Naive thymus-derived CD8-positive, alpha-beta T cell (primary cell): ENCODE data around the gene TLE7. TPM values are rescaled to one million over a fixed set of nuclear protein-coding genes. Genes with fewer than 3 reads are reported as not detected.
A peak's percentile ranks its signal among the peaks of the same experiment; 100 is the strongest.

Experiments used
- ATAC-seq, 2 donors: fragments of 150-1000 bp; cut with Tn5 transposase in 1 of 2; sonication (Bioruptor Pico), chemical (Tn5 transposase) in 1 of 2; 1 replicate in 1 of 2; 2 replicates in 1 of 2; pipeline ENCODE4 v1.10.0; 2021; ENCODE audit warnings: mild to moderate bottlenecking in 2 of 2, moderate library complexity in 2 of 2
- POLR2A ChIA-PET: fragments of 350-600 bp; sonication (Branson Sonifier 250); formaldehyde crosslinking; loops from one replicate; lab custom pipeline; 2021; ENCODE audit warnings: antibody characterized with exemption; lab: Charles Lee
- DNase-seq, 10 donors: peaks; one replicate each; pipeline versions ENCODE4 v3.0.0 to v3.0.0-alpha.2; 2020 to 2022
- H3K27ac Mint-ChIP-seq, 10 donors: one replicate each; pipeline ENCODE4 v1.8.0; 2020 to 2022; ENCODE audit warnings: mild to moderate bottlenecking in 10 of 10, mixed read lengths in 10 of 10, moderate library complexity in 4 of 10, inconsistent platforms in 1 of 10
- H3K27me3 Mint-ChIP-seq, 5 donors: one replicate each; pipeline ENCODE4 v1.8.0; 2021 to 2022; ENCODE audit warnings: mixed read lengths in 5 of 5
- H3K36me3 Mint-ChIP-seq, 3 donors: one replicate each; pipeline ENCODE4 v1.8.0; 2020 to 2022; ENCODE audit warnings: mixed read lengths in 3 of 3, mild to moderate bottlenecking in 2 of 3, inconsistent platforms in 1 of 3
- H3K4me1 Mint-ChIP-seq, 4 donors: one replicate each; pipeline ENCODE4 v1.8.0; 2021 to 2022; ENCODE audit warnings: mixed read lengths in 4 of 4
- H3K4me3 Mint-ChIP-seq, 10 donors: one replicate each; pipeline ENCODE4 v1.8.0; 2020 to 2022; ENCODE audit warnings: mild to moderate bottlenecking in 10 of 10, mixed read lengths in 10 of 10, moderate library complexity in 6 of 10, inconsistent platforms in 1 of 10
- H3K9me3 Mint-ChIP-seq, 9 donors: one replicate each; pipeline ENCODE4 v1.8.0; 2020 to 2022; ENCODE audit warnings: mixed read lengths in 9 of 9, mild to moderate bottlenecking in 3 of 9, inconsistent platforms in 1 of 9, moderate library complexity in 1 of 9
- polyA plus RNA-seq, 3 donors: library from polyadenylated mRNA; unstranded; fragments of 300-500 nt; fragmentation: Illumina TruSeq; gene quantifications; one replicate each; pipeline ENCODE4 v1.2.3, GENCODE V29; 2021
- total RNA-seq, 8 experiments: library from RNA in 2 of 8; stranded (reverse) in 2 of 8; gene quantifications; one replicate each; pipeline ENCODE4 v1.2.3 and lab custom pipeline; 2021 to 2026

The TLE7 gene
- total and polyA plus RNA-seq, 5 experiments from 2014 or later: not detected

DNA sequence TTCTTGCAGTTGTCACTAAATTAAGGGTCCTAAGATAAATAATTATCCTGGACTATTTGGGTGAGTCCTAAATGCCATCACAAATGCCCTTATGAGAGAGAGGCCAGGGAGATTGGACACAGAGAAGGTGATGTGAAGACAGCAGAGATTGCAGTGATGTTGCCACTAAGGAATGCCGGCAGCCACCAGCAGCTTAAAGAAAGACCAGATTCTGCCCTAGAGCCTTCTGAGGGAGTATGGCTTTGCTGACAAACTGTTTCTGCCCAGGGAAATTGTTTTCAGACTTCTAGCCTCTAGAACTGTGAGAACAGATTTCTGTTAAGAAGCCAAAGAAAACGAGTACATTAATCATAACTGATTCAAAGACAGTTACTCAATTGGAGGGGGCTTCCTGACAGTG is 30.2 kb upstream of the TLE7 start:
- Mint-ChIP-seq H3K27me3 (no peaks in the 10 kb centered on the region), H3K4me3 (no peak overlapping the region), H3K4me1 (peaks cover 0 to 4% (median 0%) of the 10 kb centered on the region in 4 donors), H3K9me3 (no peaks in the 10 kb centered on the region), H3K27ac (no peak overlapping the region), H3K36me3 (peaks cover 6 to 42% (median 42%) of the 10 kb centered on the region in 3 donors)
- POLR2A ChIA-PET: no interaction called here
- ATAC-seq (no peak), DNase-seq (no peak)

DNA sequence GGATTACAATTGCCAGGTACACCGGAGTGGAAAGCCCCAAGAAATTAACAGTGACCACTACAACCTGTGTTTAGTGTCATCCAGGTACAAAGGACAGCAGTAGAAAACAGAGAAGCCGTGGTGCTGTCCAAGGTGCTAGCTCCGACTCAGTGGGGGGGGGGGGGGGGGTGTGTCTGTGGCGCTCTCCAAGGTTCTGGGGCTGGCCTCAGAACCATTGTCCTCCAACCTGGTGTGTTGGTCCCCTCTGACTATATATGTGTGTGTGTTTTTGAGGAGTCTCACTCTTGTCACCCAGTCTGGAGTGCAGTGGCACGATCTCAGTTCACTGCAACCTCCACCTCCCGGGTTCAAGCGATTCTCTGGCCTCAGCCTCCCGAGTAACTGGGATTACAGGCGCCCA is 26.0 kb upstream of the TLE7 start:
- H3K27me3 Mint-ChIP-seq: no peaks in the 10 kb centered on the region
- DNase-seq: peak; percentile 13 to 69 (median 36)
- peak; percentile 53 to 57 for ATAC-seq
- peaks cover 0 to 18% (median 12%) of the 10 kb centered on the region in 3 donors for H3K36me3 Mint-ChIP-seq
- H3K4me3 Mint-ChIP-seq: no peak overlapping the region
- H3K27ac Mint-ChIP-seq: no peak overlapping the region
- no peaks in the 10 kb centered on the region for H3K9me3 Mint-ChIP-seq
- POLR2A ChIA-PET: no interaction called here
- peaks cover 4 to 8% (median 6%) of the 10 kb centered on the region in 4 donors for H3K4me1 Mint-ChIP-seq

DNA sequence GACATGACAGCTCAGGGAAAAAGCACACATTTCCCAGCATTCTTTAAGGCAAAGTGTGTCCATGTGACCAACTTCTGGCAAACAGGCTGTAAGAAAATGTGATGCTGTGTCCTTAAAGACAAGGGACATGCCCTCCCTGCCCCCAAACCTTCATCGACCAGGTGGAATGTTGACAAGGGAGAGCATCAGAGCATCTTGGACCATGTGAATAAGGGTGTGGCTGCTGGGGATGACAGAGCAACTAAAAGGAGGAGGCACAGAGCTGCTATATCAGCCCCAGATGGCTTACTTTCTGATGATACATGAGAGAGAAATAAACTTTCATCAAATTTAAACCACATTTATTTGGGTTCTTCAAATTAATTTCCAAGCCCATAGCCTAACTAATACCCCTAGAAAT is 22.4 kb upstream of the TLE7 start:
- Mint-ChIP-seq H3K27ac (peak overlapping the region in 1 of 10 donors; percentile 7), H3K36me3 (peaks cover 0 to 7% (median 4%) of the 10 kb centered on the region in 3 donors), H3K27me3 (no peaks in the 10 kb centered on the region), H3K9me3 (no peaks in the 10 kb centered on the region), H3K4me1 (peaks cover 12 to 29% (median 26%) of the 10 kb centered on the region in 4 donors), H3K4me3 (peak overlapping the region in 1 of 10 donors; percentile 99)
- DNase-seq: no peak
- no peak for ATAC-seq
- POLR2A ChIA-PET: no interaction called here

DNA sequence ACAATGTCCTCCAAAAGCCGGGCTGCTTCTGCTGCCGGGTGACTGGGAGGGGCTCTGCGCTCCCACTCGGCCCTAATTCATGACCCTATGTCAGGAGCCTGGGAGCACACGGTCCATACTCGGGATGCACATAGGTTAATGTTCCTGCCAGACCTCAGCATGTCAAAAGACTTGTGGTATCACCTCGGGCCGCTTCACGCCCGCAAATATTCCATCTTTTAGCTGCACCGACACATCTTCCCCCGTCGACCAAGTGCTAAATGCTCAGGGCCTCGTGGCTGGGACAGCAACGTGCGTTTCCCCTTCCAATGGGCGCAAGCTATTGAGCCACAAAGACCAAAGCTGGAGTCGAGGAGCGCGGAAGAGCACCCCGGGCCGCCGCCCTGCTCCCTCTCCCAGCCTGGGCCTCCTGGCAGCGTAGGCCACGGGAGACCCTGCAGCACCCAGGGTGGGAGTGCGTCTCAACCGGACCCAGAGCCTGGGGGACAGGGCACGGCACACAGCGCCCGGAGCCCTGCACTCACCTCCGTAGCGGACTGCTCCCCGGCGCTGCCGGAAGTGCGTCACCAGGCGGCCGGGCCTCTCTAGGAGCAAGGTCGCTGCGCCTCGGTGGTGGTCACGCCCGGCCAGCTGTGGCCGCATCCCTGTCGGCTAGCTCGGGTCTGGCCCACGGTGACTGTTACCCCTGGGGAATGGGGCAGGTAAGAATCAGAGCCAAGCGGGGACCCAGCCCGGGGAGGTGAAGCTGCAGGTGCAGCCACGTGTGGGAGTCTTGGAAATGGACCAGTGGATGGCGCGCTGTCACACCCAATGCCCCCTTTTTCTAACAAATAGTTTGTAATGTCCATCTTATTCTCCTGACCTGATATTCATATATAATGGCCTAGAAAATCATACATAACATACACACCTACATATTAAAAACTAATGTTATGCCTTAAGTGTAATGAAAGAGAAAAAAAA is 20.1 kb upstream of the TLE7 start, which contains the start of gene ZNF23:
Gene ZNF23 (minus strand): TSS at position 562 of the 963 bp plus-strand sequence. CDS start 5,451 bp downstream, outside the sequence.
- Mint-ChIP-seq H3K4me1 (peaks cover 15 to 39% (median 29%) of the 10 kb centered on the region in 4 donors), H3K36me3 (peaks cover 0 to 2% (median 0%) of the 10 kb centered on the region in 3 donors), H3K9me3 (no peaks in the 10 kb centered on the region), H3K27ac (peak within 1 kb of the TSS; percentile 88 to 99 (median 98)), H3K4me3 (peak within 1 kb of the TSS; percentile 90 to 99 (median 96)), H3K27me3 (no peaks in the 10 kb centered on the region)
- POLR2A ChIA-PET: interaction anchor here (1.0 to 4.6 kb wide), 6 partner anchors 19 to 103 kb away, joined by 3 to 30 read pairs (median 6); no protein-coding TSS in a partner anchor
- peak; percentile 55 to 85 (median 72) for DNase-seq
- peak; percentile 95 to 96 for ATAC-seq

DNA sequence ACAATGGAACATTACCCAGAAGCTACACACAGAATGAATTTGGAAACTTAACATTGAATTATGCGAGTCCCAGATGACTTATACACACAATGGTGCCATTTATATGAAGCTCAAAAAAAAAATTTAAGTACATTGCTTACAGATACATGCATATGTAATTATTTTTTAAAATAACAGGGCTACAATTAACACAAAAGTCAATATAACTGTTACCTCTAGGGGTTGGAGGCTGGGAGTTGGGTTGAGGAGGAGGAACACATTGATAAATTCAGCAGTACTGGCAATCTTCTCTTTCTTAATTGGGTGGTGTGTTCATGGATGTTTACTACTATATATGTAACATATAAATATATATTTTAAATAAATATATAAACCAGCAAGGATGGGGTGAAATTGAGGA is 19.1 kb upstream of the TLE7 start:
- ATAC-seq (no peak), DNase-seq (no peak)
- peaks cover 15 to 39% (median 29%) of the 10 kb centered on the region in 4 donors for H3K4me1 Mint-ChIP-seq
- POLR2A ChIA-PET: interaction anchor here (1.0 to 4.6 kb wide), 2 partner anchors 21 to 24 kb away, joined by 3 to 30 read pairs; no protein-coding TSS in a partner anchor
- H3K9me3 Mint-ChIP-seq: no peaks in the 10 kb centered on the region
- peaks cover 6 to 11% (median 7%) of the 10 kb centered on the region in 3 donors for H3K36me3 Mint-ChIP-seq
- peak overlapping the region in 7 of 10 donors; percentile 48 to 99 (median 98) for H3K27ac Mint-ChIP-seq
- H3K4me3 Mint-ChIP-seq: peak overlapping the region; percentile 90 to 99 (median 96)
- no peaks in the 10 kb centered on the region for H3K27me3 Mint-ChIP-seq

DNA sequence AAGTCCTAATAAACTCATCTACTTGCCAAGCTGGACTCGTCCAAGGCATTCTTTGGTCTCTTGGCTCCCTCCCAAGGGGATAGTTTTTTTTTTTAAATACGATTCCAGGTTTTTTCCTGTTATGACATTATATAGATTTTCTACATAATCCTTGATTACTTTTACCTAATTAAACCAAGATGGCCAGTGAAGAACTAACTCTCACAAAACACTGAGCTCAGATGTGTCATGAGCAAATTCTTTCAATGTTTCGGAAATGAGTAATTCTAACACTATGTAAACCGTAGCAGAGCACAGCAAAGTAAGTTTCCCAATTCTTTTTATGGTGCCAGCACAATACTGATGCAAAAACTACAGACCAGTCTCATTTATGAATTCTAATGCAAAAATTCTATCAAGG is 18.4 kb upstream of the TLE7 start:
- H3K4me3 Mint-ChIP-seq: peak overlapping the region in 7 of 10 donors; percentile 9 to 96 (median 62)
- H3K27ac Mint-ChIP-seq: peak overlapping the region in 1 of 10 donors; percentile 48
- ATAC-seq (no peak), DNase-seq (no peak)
- POLR2A ChIA-PET: interaction anchor here (4.6 kb wide), 1 partner anchor 24 kb away, joined by 30 read pairs; no protein-coding TSS in a partner anchor
- peaks cover 7 to 18% (median 7%) of the 10 kb centered on the region in 3 donors for H3K36me3 Mint-ChIP-seq
- H3K9me3 Mint-ChIP-seq: peaks cover 0 to under 1% (median 0%) of the 10 kb centered on the region in 9 donors
- peaks cover 15 to 39% (median 29%) of the 10 kb centered on the region in 4 donors for H3K4me1 Mint-ChIP-seq
- no peaks in the 10 kb centered on the region for H3K27me3 Mint-ChIP-seq

DNA sequence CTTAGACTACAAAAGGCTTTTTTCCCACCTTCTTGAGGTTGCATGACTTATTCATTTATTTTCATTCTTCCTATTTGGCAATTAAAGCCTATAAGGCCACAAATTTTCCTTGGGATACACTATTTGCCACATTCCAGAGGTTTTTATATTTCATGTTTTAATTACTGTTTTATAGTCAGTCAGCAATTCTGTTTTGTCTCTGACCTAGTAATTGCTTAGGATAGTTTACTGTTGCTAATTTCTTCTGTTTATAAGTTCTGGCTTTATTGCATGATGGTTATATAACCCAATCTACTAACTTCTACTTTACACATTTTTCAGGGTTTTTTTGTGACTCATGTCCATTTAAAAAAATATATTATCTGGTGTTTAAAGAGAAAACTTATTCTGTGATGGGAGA is 17.7 kb upstream of the TLE7 start:
- POLR2A ChIA-PET: interaction anchor here (4.6 kb wide), 1 partner anchor 25 kb away, joined by 30 read pairs; no protein-coding TSS in a partner anchor
- no peaks in the 10 kb centered on the region for H3K27me3 Mint-ChIP-seq
- peak overlapping the region in 1 of 10 donors; percentile 16 for H3K27ac Mint-ChIP-seq
- peaks cover 0 to 7% (median 0%) of the 10 kb centered on the region in 9 donors for H3K9me3 Mint-ChIP-seq
- peaks cover 14 to 25% (median 15%) of the 10 kb centered on the region in 3 donors for H3K36me3 Mint-ChIP-seq
- no peak overlapping the region for H3K4me3 Mint-ChIP-seq
- no peak for DNase-seq
- H3K4me1 Mint-ChIP-seq: peaks cover 15 to 39% (median 29%) of the 10 kb centered on the region in 4 donors
- ATAC-seq: no peak

DNA sequence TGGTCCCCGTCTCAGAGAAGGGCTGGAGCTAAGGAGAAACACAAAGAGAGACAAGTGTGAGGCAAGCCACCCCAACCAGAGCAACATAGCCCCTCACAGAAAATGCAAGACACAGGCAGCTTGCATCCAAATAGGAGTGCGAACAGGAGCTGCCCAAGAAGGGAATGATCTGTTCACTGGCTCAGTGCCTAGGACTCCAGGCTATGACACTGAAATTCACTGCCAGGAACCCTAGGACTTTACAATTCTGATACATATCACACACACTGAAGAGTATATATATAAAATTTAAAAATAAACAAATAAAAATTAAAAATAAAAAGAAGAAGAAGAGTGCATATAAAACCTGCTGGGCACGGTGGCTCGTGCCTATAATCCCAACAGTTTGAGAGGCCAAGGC is 14.9 kb upstream of the TLE7 start:
- POLR2A ChIA-PET: no interaction called here
- Mint-ChIP-seq H3K27ac (no peak overlapping the region), H3K9me3 (peaks cover 3 to 27% (median 13%) of the 10 kb centered on the region in 9 donors), H3K4me3 (no peak overlapping the region), H3K27me3 (no peaks in the 10 kb centered on the region), H3K4me1 (peaks cover 8 to 21% (median 18%) of the 10 kb centered on the region in 4 donors), H3K36me3 (peaks cover 38 to 52% (median 41%) of the 10 kb centered on the region in 3 donors)
- DNase-seq (no peak), ATAC-seq (no peak)

DNA sequence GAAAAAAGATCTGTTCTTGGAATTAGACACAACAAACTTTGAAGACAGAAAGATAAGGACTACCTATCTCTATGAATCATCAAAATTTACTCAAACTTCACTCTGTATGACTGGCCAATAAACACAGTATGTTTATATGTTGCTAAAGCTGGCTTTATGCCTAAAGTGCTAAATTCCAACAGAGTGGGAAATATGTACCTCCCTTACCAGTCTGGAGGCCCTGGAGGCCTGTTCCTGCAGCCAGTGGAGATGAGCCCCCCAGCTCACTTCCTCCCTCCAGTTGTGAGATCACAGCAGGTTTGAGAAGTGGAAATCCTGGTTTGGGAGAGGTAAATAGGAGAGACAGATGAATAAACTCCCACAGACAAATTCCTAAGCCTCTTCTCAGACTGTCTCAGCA is 11.2 kb upstream of the TLE7 start:
- H3K4me1 Mint-ChIP-seq: peaks cover 0 to 4% (median 2%) of the 10 kb centered on the region in 4 donors

DNA sequence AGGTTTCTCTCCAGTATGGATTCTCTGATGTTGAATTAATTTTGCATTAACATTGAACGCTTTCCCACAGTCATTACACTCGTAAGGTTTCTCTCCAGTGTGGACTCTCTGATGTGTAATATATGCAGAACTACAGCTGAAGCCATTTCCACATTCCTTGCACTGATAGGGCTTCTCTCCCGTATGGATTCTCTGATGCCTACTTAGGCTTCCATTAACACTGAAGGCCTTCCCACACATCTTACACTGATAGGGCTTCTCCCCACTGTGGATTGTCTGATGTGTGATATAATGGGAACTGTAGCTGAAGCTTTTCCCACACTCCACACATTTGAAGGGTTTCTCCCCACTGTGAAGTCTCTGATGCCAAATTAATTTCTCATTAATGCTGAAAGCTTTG is 7.2 kb upstream of the TLE7 start:
- Mint-ChIP-seq H3K27me3 (no peaks in the 10 kb centered on the region), H3K4me3 (no peak overlapping the region), H3K9me3 (peaks cover 18 to 93% (median 62%) of the 10 kb centered on the region in 9 donors), H3K36me3 (peaks cover 60 to 68% (median 63%) of the 10 kb centered on the region in 3 donors), H3K27ac (no peak overlapping the region), H3K4me1 (no peaks in the 10 kb centered on the region)
- no peak for ATAC-seq
- no peak for DNase-seq
- POLR2A ChIA-PET: no interaction called here

More for the DNA sequence above, 11.2 kb upstream of the TLE7 start:
- DNase-seq: no peak
- Mint-ChIP-seq H3K4me3 (no peak overlapping the region), H3K36me3 (peaks cover 70 to 86% (median 79%) of the 10 kb centered on the region in 3 donors), H3K27me3 (no peaks in the 10 kb centered on the region), H3K9me3 (peaks cover 15 to 65% (median 46%) of the 10 kb centered on the region in 9 donors), H3K27ac (no peak overlapping the region)
- no peak for ATAC-seq
- POLR2A ChIA-PET: no interaction called here

DNA sequence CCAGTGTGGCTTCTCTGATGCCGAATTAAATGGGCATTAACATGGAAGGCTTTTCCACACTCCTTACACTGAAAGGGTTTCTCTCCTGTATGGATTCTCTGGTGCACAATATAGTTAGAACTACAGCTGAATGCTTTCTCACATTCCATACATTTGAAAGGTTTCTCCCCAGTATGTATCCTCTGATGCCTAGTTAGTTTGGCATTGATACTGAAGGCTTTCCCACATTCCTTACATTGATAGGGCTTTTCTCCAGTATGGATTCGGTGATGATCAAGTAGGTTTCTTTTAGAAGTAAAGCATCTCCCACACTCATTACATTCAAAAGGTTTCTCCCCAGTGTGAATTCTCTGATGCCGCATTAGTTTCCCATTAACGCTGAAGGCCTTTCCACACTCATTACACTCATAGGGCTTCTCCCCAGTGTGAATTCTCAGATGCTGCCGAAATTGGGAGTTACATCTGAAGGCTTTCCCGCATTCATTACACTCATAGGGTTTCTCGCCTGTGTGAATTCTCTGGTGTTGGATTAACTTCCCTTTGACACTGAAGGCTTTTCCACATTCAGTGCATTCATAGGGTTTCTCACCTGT is 6.5 kb upstream of the TLE7 start:
- ATAC-seq: no peak
- H3K4me1 Mint-ChIP-seq: no peaks in the 10 kb centered on the region
- H3K27me3 Mint-ChIP-seq: no peaks in the 10 kb centered on the region
- H3K36me3 Mint-ChIP-seq: peaks cover 56 to 62% (median 61%) of the 10 kb centered on the region in 3 donors
- no peak for DNase-seq
- H3K4me3 Mint-ChIP-seq: no peak overlapping the region
- H3K9me3 Mint-ChIP-seq: peaks cover 21 to 96% (median 62%) of the 10 kb centered on the region in 9 donors
- POLR2A ChIA-PET: no interaction called here
- no peak overlapping the region for H3K27ac Mint-ChIP-seq

DNA sequence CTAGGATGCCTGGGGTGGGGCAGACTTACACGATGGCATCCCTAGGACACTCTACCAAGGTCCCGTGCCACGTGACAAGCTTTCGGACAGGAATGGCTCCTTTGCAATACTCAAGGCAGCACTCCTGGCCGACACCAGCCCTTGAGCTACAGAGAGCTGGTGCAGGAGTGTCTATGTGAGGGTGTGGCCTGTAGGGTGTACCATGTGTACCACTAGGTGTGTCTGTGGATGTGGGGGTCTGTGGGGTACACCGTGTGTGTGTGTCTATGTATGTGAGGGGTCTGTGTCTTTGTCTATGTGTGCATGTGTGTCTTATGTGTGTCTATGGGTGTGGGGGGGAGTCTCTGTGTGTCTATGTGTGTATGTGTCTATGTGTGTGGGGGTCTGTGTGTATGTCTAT is 1.9 kb upstream of the TLE7 start:
- H3K27ac Mint-ChIP-seq: no peak overlapping the region
- H3K9me3 Mint-ChIP-seq: peaks cover 0 to 55% (median 23%) of the 10 kb centered on the region in 9 donors
- peak overlapping the region in 1 of 10 donors; percentile 1 for H3K4me3 Mint-ChIP-seq
- H3K27me3 Mint-ChIP-seq: peaks cover 0 to 28% (median 18%) of the 10 kb centered on the region in 5 donors
- no peak for DNase-seq
- POLR2A ChIA-PET: no interaction called here
- no peak for ATAC-seq
- H3K4me1 Mint-ChIP-seq: peaks cover 0 to 6% (median 1%) of the 10 kb centered on the region in 4 donors
- H3K36me3 Mint-ChIP-seq: peaks cover 10 to 21% (median 15%) of the 10 kb centered on the region in 3 donors
